GM13977 (cell line): Measurements from ENCODE around the gene ARMH2.
"Not testable (repeated sequence)": the region's sequence is repeated elsewhere in the genome, so short reads cannot be mapped to it uniquely, and the experiment has no call there.

Experiments used
- DNase-seq: peaks from one replicate; pipeline ENCODE4 v3.0.0; 2012; ENCODE audit warnings: low spot score
- in situ Hi-C: fragments of 300-500 bp; cut with MboI; formaldehyde crosslinking; loops from one replicate; pipeline ENCODE4 v1.12.0; 2022; ENCODE audit warnings: low sequenced_read_pairs, low pct_unique_long_range_greater_than_20kb, mixed read lengths, inconsistent platforms; ENCODE audit not compliant: unreplicated experiment
- TF ChIP-seq, protein P1 (sequence below): IDR thresholded peaks from 2 replicates; pipeline ENCODE4 v1.5.1; 2012; ENCODE audit warnings: mild to moderate bottlenecking, control low read depth; ENCODE audit not compliant: insufficient read depth; ENCODE audit errors: extremely low read depth, missing control alignments

Gene ARMH2

DNA sequence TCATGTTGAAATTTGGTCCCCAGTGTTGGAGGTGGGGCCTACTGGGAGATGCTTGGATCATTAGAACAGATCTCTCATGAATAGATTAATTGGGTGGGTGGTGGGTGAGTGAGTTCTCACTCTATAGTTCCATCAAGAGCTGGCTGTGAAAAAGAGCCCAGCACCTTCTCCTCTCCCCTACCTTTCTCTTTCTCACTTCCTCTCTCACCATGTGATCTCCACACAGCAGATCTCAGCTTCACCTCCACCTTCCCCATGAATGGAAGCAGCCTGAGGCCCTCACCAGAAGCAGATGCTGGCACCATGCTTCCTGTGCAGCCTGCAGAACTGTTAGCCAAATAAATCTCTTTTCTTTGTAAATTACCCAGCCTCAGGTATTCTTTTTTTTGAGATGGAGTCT lies 36.9 kb downstream of the ARMH2 start:
- in situ Hi-C loops, result loop anchor here (10.0 kb wide), 1 partner anchor 177 kb away; no protein-coding TSS in a partner anchor
- TF ChIP-seq, protein P1, sequence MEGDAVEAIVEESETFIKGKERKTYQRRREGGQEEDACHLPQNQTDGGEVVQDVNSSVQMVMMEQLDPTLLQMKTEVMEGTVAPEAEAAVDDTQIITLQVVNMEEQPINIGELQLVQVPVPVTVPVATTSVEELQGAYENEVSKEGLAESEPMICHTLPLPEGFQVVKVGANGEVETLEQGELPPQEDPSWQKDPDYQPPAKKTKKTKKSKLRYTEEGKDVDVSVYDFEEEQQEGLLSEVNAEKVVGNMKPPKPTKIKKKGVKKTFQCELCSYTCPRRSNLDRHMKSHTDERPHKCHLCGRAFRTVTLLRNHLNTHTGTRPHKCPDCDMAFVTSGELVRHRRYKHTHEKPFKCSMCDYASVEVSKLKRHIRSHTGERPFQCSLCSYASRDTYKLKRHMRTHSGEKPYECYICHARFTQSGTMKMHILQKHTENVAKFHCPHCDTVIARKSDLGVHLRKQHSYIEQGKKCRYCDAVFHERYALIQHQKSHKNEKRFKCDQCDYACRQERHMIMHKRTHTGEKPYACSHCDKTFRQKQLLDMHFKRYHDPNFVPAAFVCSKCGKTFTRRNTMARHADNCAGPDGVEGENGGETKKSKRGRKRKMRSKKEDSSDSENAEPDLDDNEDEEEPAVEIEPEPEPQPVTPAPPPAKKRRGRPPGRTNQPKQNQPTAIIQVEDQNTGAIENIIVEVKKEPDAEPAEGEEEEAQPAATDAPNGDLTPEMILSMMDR, result no peak
- DNase-seq, result no peak

DNA sequence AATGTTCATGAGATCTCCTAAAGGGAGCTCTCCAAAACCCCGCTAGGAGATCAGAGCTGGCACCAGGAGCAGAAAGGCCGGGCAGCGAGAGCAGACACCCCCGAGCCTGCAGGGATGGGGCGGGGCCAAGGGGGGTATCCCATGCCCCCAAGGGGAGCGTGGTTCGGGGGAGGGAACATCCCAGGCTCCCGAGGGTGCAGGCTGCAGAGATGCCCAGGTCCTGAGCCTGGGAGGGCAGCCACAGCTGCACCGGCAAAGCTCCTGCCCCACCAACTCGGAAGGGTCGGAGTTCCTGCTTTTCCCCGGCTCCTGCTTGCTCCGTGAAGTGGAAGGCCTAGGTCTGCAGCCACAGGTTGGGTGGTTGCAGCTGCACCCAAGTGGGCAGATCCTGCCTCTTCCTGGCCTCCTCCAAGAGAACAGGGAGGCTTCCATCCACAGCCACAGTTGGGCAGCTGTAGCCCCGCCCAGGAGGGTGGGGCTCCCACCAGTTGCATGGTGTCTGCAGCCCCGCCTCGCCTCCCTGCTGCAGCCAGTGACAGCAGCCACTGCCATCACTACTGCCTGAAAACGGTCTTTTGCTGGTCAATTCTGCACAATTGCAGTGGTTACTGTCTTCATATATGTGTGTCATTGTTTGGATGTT lies 37.4 kb downstream of the ARMH2 start:
- in situ Hi-C loops, result loop anchor here (10.0 kb wide), 1 partner anchor 177 kb away; no protein-coding TSS in a partner anchor
- no peak for DNase-seq
- TF ChIP-seq, protein P1, result no peak

DNA sequence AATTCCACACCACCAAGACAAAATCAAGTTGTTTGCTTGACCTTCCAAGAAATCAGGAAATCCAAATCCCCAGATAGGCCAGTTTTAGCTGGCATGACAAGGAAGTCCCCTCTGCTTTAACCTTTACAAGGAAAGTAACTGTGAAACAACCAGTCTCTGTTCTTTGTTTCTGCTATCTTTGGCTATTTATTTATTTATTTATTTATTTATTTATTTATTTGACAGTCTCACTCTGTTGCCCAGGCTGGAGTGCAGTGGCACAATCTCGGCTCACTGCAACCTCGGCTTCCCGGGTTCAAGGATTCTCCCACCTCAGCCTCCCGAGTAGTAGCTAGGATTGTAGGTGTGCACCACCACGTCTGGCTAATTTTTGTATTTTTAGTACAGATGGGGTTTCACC lies 38.5 kb downstream of the ARMH2 start:
- TF ChIP-seq, protein P1, result no peak
- in situ Hi-C loops, result loop anchor here (10.0 kb wide), 1 partner anchor 175 kb away; no protein-coding TSS in a partner anchor
- no peak for DNase-seq

DNA sequence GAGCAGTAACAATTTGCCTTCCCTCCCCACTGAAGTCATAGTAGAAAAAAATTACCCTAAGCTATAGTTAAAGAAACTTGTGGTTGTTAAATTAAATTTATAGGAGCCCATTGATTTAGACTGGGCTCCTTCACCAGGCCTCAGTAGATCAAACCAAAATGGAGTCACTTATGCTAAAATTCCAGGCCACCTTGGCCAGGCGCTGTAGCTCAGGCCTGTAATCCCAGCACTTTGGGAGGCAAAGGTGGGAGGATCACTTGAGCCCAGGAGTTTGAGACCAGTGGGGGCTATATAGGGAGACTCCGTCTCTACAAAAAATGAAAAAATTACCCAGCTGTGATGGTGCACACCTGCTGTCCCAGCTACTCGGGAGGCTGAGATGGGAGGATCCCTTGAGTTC lies 39.0 kb downstream of the ARMH2 start:
- TF ChIP-seq, protein P1, result no peak
- in situ Hi-C loops, result loop anchor here (10.0 kb wide), 1 partner anchor 175 kb away; no protein-coding TSS in a partner anchor
- DNase-seq, result no peak

DNA sequence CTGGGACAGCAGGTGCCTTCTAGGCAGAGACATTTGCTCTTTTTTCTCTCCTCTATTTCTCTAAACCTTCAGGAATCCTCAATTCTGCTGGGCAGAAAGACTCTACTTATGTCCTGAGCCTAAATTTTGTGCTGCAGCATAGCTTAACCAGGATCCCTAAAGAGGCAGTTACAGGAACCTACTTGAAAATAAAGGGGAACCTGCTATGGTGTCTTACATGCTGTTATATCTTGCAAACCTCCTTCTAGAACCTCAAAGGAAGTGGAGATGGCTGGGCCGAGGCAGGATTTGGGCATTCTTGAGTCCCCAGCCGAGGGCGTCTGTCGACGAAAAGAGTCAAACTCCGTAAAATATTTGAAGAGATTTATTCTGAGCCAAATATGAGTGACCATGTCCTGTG lies 41.1 kb downstream of the ARMH2 start:
- DNase-seq, result no peak
- TF ChIP-seq, protein P1, result no peak
- in situ Hi-C loops, result no loop called here

DNA sequence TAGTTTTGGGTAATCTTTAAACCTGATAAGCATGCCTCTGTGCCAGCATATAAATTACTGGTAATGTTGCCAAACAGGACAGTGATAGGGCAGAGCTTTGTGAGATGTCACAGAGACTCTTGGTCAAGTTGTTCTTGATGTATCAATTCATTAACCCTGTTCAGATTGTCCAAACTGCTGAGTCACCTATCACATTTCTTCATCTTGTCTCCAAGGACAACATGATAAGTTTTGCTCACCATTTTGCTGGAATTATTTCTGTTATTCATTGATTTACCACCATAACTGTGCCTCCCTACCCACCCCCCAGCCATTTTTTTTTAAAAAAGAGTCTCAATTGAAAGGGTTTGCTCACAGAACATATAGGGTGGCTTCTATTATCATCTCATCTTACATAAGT lies 43.4 kb downstream of the ARMH2 start:
- DNase-seq, result no peak
- TF ChIP-seq, protein P1, result no peak
- in situ Hi-C loops, result no loop called here

DNA sequence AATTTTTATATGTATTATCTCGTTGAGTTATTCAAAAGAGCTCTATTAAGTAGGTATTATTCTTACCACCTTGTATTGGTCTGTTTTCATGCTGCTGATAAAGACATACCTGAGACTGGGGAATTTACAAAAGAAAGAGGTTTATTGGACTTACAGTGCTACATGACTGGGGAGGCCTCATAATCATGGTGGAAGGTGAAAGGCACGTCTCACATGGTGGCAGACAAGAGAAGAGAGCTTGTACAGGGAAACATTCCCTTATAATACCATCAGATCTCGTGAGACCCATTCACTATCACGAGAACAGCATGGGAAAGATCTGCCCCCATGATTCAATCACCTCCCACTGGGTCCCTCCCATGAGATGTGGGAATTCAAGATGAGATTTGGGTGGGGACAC lies 44.3 kb downstream of the ARMH2 start:
- in situ Hi-C loops, result not testable (repeated sequence)

More for the DNA sequence above, 44.3 kb downstream of the ARMH2 start:
- not testable (repeated sequence) for DNase-seq
